ENCODE results near the gene VSIG10L2.

VSIG10L2 gene

DNA sequence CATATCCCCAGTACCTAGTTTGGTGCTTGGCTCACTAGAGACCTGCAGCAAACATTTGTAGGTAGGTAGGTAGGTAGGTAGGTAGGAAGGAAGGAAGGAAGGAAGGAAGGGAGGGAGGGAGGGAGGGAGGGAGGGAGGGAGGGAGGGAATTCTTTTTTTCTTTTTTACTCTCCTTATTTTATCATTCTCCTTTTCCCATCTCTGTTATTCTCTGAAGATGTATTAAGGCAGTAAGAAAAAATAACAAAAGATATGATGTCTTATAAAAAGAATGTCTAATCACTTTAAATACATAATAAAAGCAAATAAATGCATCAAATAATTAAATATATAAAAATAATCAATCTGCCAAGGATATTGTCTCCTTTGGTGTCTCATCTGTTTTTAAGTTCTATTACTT lies 28.4 kb downstream of the VSIG10L2 start:
- TF ChIP-seq ZFX (IDR thresholded peaks at IDR 0.05; ENCODE audit: borderline replicate concordance), result no peak
- TF ChIP-seq, protein P1, sequence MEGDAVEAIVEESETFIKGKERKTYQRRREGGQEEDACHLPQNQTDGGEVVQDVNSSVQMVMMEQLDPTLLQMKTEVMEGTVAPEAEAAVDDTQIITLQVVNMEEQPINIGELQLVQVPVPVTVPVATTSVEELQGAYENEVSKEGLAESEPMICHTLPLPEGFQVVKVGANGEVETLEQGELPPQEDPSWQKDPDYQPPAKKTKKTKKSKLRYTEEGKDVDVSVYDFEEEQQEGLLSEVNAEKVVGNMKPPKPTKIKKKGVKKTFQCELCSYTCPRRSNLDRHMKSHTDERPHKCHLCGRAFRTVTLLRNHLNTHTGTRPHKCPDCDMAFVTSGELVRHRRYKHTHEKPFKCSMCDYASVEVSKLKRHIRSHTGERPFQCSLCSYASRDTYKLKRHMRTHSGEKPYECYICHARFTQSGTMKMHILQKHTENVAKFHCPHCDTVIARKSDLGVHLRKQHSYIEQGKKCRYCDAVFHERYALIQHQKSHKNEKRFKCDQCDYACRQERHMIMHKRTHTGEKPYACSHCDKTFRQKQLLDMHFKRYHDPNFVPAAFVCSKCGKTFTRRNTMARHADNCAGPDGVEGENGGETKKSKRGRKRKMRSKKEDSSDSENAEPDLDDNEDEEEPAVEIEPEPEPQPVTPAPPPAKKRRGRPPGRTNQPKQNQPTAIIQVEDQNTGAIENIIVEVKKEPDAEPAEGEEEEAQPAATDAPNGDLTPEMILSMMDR (IDR thresholded peaks at IDR 0.05), result no peak
- no peak overlapping the region for H3K27ac ChIP-seq

DNA sequence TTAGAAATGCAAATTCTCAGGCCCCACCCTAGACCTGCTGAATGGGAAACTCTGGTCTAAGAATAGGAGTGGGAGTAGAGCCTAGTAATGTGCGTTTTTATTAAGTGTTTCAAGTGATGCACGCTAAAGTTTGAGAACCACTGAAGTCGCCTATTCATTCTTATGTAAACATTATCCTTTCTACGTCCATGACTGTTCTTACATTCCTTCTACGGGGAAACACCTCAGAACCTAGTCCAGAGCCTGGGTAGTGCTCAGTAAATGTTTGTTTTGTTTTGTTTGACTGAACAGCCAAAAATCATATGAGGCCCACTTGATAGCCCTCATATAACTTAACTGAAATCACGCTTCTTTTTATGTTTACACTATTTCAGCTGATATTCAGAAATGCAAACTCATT lies 29.8 kb downstream of the VSIG10L2 start:
- no peak for TF ChIP-seq ZFX (IDR thresholded peaks at IDR 0.05; ENCODE audit: borderline replicate concordance)
- TF ChIP-seq, protein P1 (IDR thresholded peaks at IDR 0.05), result no peak
- H3K27ac ChIP-seq, result no peak overlapping the region

DNA sequence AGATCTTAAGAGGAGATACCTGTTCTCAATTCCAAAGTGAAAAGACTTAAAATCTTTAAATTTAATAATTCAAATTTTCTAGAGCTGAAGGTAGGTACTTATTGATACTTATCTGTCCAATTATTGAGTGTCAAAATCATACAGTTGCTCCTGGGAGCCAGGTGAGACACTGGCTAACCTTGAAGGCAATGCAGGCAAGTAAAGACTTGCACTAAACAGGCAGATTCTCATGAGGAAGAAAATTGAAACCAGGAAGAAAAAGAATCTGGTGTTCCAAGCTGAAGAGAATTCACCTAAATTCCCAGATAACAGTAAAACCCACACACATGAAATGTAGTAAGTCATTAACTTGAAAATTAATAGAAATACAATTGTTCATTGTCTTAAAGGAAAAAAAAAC lies 30.3 kb downstream of the VSIG10L2 start:
- TF ChIP-seq, protein P1 (IDR thresholded peaks at IDR 0.05), result no peak
- no peak for TF ChIP-seq ZFX (IDR thresholded peaks at IDR 0.05; ENCODE audit: borderline replicate concordance)

DNA sequence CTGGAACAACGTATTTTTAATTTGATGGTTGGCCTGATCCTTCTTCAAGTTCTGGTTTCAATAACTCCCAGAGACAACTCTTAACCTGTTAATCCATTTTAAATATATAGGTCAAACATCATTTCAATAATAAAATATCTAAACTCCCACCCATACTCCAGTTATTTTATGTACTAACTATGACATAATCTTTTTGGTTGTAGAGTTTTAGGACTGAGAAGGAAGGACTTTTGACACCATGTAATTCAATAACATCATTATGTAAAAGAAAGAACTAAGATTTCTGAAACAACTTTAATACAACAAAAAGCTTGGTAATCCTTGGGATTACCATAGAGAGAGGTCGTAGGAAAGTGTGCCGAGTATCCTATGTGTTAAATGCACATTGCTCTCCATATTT lies 31.5 kb downstream of the VSIG10L2 start:
- no peak overlapping the region for H3K27ac ChIP-seq
- TF ChIP-seq, protein P1 (IDR thresholded peaks at IDR 0.05), result no peak
- TF ChIP-seq ZFX (IDR thresholded peaks at IDR 0.05; ENCODE audit: borderline replicate concordance), result no peak

More for the DNA sequence above, 30.3 kb downstream of the VSIG10L2 start:
- H3K27ac ChIP-seq, result no peak overlapping the region

DNA sequence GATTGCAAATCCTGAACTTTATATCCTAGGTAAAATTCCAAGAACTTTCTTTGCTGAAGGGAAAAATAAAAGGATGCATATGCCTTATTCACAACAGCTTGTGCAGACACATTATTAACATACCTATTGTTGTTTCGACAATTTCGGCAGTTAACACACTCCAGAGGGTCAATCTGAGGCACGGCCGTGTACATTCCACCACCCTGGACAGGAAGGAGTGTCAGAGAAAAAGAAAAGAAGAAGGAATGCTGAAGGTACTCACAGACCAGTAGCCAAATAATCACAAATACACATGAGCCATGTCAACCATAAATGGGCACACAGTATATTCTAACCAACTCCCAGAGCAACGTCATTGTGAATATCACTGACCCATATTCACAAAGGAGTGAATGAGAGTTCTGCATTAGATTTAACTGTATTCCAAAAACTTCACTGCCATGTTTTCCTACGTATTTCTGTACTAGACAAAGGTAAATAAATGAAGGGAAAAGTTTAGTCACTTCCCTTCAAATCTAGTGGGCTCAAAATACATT lies 32.4 kb downstream of the VSIG10L2 start:
- no peak overlapping the region for H3K27ac ChIP-seq
- TF ChIP-seq ZFX (IDR thresholded peaks at IDR 0.05; ENCODE audit: borderline replicate concordance), result no peak
- TF ChIP-seq, protein P1 (IDR thresholded peaks at IDR 0.05), result no peak

DNA sequence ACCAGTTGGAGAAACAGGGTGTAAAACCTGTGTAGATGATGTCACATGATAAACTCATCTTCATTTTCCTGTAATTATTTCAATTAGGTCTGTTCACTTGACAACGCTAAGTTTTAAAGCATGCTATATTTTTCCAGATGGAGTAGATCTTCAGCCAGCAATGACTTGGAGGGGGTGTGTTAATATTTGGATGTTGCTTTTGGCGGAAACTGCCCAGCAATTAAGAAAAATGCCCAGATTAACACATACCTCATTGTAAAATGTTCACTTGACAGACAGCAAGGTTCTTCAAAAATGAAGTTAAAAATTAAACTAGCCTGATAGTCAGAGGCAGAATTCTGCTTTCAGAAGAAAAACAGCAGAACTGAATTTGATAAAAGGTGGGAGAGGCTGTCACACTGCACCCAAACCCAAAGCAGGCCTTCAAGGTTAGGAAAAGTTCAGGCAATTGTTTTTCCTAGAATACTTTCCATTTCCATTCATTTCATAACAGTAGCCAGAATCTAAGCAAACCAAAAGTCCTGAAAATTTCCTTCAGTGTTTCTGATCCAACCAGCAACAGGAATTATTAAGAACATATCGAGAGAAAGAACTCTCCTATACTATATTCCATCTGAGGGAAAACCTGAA lies 33.0 kb downstream of the VSIG10L2 start:
- H3K27ac ChIP-seq, result no peak overlapping the region

DNA sequence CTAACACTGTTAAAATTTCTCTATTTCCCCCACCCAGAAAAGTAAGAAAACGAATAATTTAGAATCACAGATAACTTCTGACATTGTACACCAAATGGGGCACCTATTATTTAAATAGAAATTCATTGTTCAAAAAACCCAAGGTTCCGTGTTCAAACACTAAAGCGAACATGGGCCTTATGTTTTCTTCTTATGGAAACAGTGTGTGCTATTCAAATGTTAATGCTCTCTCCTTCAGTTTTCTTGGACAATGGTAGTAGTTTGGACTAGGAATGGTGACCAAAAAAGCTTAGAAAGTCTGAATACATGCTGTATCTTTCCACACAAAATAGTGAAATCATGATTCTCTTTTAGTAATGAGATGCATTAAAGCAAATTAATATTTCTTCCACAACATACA lies 33.7 kb downstream of the VSIG10L2 start:
- TF ChIP-seq, protein P1 (IDR thresholded peaks at IDR 0.05), result no peak
- no peak for TF ChIP-seq ZFX (IDR thresholded peaks at IDR 0.05; ENCODE audit: borderline replicate concordance)
- no peak overlapping the region for H3K27ac ChIP-seq

More for the DNA sequence above, 33.0 kb downstream of the VSIG10L2 start:
- TF ChIP-seq, protein P1 (IDR thresholded peaks at IDR 0.05), result no peak
- TF ChIP-seq ZFX (IDR thresholded peaks at IDR 0.05; ENCODE audit: borderline replicate concordance), result no peak

Data from 22Rv1 (cell line).